GM06990 (cell line): Measurements from ENCODE around the gene HERC5.

Experiments used
- DNase-seq: peaks from one replicate; pipeline ENCODE4 v3.0.0-alpha.2; 2011; ENCODE audit not compliant: insufficient read length; ENCODE audit errors: extremely low read depth
- H3K27me3 ChIP-seq: replicated peaks from 2 replicates; pipeline ENCODE4 v1.6.0; 2011; ENCODE audit warnings: low read length; ENCODE audit not compliant: control insufficient read depth, insufficient read depth
- H3K36me3 ChIP-seq: 2 replicates; pipeline ENCODE4 v1.5.1; 2011; ENCODE audit warnings: low read length; ENCODE audit not compliant: control insufficient read depth, insufficient read depth
- H3K4me3 ChIP-seq: replicated peaks from 2 replicates; pipeline ENCODE4 v1.5.1; 2011; ENCODE audit warnings: low read depth, mild to moderate bottlenecking, control low read depth, low read length
- CTCF ChIP-seq: IDR thresholded peaks from 2 replicates; pipeline ENCODE4 v1.5.1; 2011; ENCODE audit warnings: low read length, control low read depth, mild to moderate bottlenecking, inconsistent platforms; ENCODE audit not compliant: insufficient read depth, poor library complexity, severe bottlenecking

Gene HERC5

GRCh38 chr4:88523325-88524129, 66.6 kb downstream of the HERC5 start, which contains the start of gene PYURF:
Gene PYURF (minus strand): TSS chr4:88523776. CDS start chr4:88523700, 76 bp downstream.
- Histone ChIP-seq H3K27me3 (no peaks in the 10 kb centered on the region), H3K36me3 (peaks cover 2% of the 10 kb centered on the region; the same call in 1 of the 2 replicates), H3K4me3 (peak within 1 kb of the TSS; percentile 95)
- TF ChIP-seq CTCF, result no peak
- peak; percentile 90 for DNase-seq

DNA sequence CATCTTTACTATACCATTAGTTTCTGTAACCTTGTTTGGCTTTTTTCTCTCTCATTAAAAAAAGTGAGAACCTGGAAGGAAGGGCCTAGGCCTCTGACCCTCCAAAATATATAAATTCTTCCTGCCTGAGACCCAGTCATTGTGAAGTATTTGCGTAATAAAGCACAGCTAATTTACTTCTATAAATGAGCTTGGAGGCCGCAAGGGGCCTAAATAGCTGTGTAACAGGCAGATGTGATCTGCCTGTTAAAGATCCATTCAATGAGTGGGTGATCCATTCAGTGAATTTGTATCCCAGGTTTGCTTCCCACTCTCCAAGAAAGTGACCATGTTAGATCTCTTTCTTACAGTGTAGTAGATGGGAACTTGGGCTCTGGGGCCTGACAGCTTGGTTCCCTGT, 67.3 kb downstream of the HERC5 start:
- DNase-seq, result no peak
- Histone ChIP-seq H3K27me3 (no peaks in the 10 kb centered on the region), H3K36me3 (peaks cover 2% of the 10 kb centered on the region; the same call in 1 of the 2 replicates), H3K4me3 (peak overlapping the region; percentile 95)
- no peak for TF ChIP-seq CTCF

DNA sequence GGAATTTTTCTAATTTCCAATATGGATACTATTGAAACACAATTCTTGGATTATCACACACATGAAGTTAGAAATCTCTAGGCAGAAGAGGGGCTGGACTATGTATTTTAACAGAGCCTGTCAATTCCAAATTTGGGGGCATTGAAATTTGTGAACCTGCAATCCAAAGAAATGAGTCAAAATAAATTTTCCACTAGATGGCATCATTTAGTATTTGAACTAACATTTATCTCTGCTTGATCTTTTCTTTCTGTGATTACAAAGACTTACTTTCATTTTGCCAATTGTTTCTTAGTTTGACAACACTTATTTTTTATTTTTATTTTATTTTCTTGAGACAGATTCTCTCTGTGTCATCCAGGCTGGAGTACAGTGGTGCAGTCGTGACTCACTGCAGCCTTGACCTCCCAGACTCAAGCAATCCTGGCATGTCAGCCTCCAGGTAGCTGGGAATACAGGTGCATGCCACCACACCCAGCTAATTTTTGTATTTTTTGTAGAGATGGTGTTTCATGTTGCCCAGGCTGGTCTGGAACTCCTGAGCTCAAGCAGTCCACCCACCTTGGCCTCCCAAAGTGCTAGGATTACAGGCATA, 69.4 kb downstream of the HERC5 start:
- H3K4me3 ChIP-seq, result no peak overlapping the region
- H3K27me3 ChIP-seq, result no peaks in the 10 kb centered on the region
- DNase-seq, result no peak
- TF ChIP-seq CTCF, result peak; percentile 12
- peaks cover 2% of the 10 kb centered on the region; the same call in 1 of the 2 replicates for H3K36me3 ChIP-seq

- no peak for TF ChIP-seq CTCF
- H3K4me3 ChIP-seq, result peak overlapping the region; percentile 38; the same call in 1 of the 2 replicates
- H3K36me3 ChIP-seq, result no peaks in the 10 kb centered on the region
- DNase-seq, result peak; percentile 18
- no peaks in the 10 kb centered on the region for H3K27me3 ChIP-seq
These were observed 70.9 kb downstream of the HERC5 start for GRCh38 chr4:88527787-88528186.

DNA sequence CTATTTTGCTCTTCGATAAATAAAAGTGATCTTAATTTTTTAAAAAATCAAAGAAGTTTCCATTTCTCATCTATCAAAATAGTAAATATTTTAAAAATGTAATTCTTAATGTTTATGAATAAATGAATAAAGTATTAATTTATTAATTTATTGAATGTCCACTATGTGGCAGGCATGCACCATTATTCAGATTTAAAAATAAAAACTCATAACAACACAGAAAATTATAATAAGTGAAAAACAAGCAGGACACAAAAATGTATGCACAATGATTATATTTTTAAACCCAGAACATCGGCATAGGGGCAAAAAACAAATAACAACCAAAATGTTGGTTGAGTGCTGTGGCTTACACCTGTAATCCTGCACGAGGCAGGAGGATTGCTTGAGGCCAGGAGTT, 71.9 kb downstream of the HERC5 start:
- no peaks in the 10 kb centered on the region for H3K27me3 ChIP-seq
- H3K4me3 ChIP-seq, result no peak overlapping the region
- TF ChIP-seq CTCF, result no peak
- H3K36me3 ChIP-seq, result no peaks in the 10 kb centered on the region
- DNase-seq, result no peak
